OCI-LY3 (cell line): ENCODE results near the gene FASTK.

Experiments
- EZH2phosphoT487 ChIP-seq: fragments of 200-600 bp; shearing (Covaris generic); IDR thresholded peaks from 2 replicates; pipeline ENCODE4 v1.6.1; 2018; ENCODE audit warnings: antibody characterized with exemption, mixed run types, low read depth
- TF ChIP-seq, protein P1 (sequence below): fragments of 200-600, 300-600 bp; sonication (generic); IDR thresholded peaks from 2 replicates; pipeline ENCODE4 v1.5.1; 2014; ENCODE audit warnings: antibody characterized with exemption, low read length, low read depth

DNA sequence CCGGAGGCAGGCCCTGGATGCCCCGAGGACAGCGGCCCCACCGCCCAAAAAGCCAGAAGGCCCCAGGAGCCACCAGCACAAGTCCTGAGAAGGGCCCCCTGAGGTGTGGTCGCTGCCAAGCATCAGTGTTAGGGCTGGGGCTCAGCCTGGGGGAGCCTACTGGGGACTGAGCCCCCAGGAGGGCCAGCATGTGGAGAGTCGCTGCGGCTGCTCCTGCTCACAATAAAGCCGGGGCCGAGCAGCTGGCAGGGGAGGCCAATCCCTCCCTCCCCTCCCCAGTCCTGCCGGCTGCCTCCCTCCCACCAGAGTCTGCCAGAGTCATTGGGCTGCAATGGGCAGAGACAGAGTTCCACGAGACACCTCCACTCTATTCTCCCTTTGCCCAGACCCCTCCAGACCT, 35.3 kb downstream of the FASTK start:
- TF ChIP-seq, protein P1, sequence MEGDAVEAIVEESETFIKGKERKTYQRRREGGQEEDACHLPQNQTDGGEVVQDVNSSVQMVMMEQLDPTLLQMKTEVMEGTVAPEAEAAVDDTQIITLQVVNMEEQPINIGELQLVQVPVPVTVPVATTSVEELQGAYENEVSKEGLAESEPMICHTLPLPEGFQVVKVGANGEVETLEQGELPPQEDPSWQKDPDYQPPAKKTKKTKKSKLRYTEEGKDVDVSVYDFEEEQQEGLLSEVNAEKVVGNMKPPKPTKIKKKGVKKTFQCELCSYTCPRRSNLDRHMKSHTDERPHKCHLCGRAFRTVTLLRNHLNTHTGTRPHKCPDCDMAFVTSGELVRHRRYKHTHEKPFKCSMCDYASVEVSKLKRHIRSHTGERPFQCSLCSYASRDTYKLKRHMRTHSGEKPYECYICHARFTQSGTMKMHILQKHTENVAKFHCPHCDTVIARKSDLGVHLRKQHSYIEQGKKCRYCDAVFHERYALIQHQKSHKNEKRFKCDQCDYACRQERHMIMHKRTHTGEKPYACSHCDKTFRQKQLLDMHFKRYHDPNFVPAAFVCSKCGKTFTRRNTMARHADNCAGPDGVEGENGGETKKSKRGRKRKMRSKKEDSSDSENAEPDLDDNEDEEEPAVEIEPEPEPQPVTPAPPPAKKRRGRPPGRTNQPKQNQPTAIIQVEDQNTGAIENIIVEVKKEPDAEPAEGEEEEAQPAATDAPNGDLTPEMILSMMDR = no peak
- TF ChIP-seq EZH2phosphoT487 = no peak
